Upper lobe of left lung (tissue), 6 donors: ENCODE measurements around the gene C17orf75. TPM values are rescaled to one million over a fixed set of nuclear protein-coding genes. Genes with fewer than 3 reads are reported as not detected.

ENCODE experiments used
- ATAC-seq, 2 donors: fragments of 200-7000 bp; cut with Tn5 transposase; one replicate each; pipeline ENCODE4 v1.9.1; 2022; ENCODE audit warnings: mild to moderate bottlenecking in 2 of 2, moderate library complexity in 2 of 2; ENCODE audit not compliant: low FRiP score in 2 of 2
- DNase-seq, 2 donors: peaks; one replicate each; pipeline ENCODE4 v3.0.0-alpha.2; 2019 to 2020
- H3K27ac ChIP-seq, 4 donors: fragments of 200-600 bp; sonication (generic); one replicate each; pipeline ENCODE4 v1.5.1; 2016 to 2019
- H3K27me3 ChIP-seq, 4 donors: fragments of 200-600 bp; sonication (generic); one replicate each; pipeline ENCODE4 v1.5.1; 2017 to 2019
- H3K36me3 ChIP-seq, 4 donors: fragments of 200-600 bp; sonication (generic); one replicate each; pipeline ENCODE4 v1.5.1; 2016 to 2019
- H3K4me1 ChIP-seq, 4 donors: fragments of 200-600 bp; sonication (generic); one replicate each; pipeline ENCODE4 v1.5.1; 2018 to 2019
- H3K4me3 ChIP-seq, 4 donors: fragments of 200-600 bp; sonication (generic); one replicate each; pipeline ENCODE4 v1.5.1; 2017 to 2019; ENCODE audit warnings: mild to moderate bottlenecking in 2 of 4, moderate library complexity in 1 of 4
- H3K9me3 ChIP-seq, 4 donors: fragments of 200-600 bp; sonication (generic); one replicate each; pipeline ENCODE4 v1.5.1; 2018 to 2019
- CTCF ChIP-seq, 6 experiments: fragments of 450-650 bp in 4 of 6; fragments of 200-600 bp in 2 of 6; sonication (generic) in 2 of 6; IDR thresholded peaks; one replicate each; pipeline ENCODE4 v1.5.1; 2016 to 2019; ENCODE audit warnings: antibody characterized with exemption in 6 of 6
- EP300 ChIP-seq, 4 donors: sonication (generic); formaldehyde crosslinking; IDR thresholded peaks; one replicate each; pipeline ENCODE4 v1.5.1; 2017; ENCODE audit warnings: antibody characterized with exemption in 4 of 4, control low read depth in 2 of 4
- POLR2A ChIP-seq, 4 donors: fragments of 450-650 bp; IDR thresholded peaks; one replicate each; pipeline ENCODE4 v1.5.1; 2016 to 2017; ENCODE audit warnings: antibody characterized with exemption in 4 of 4, mild to moderate bottlenecking in 2 of 4
- POLR2AphosphoS5 ChIP-seq, 2 donors: sonication (generic); formaldehyde crosslinking; IDR thresholded peaks; one replicate each; pipeline ENCODE4 v1.5.1; 2017; ENCODE audit warnings: antibody characterized with exemption in 2 of 2
- WGBS, 2 donors: methylation state at CpG; one replicate each; pipeline ENCODE4 v1.1.5; 2017 to 2018; 5-methylcytosine and 5-hydroxymethylcytosine counted together
- total RNA-seq, 6 donors: library from RNA; depleted of rRNA in 4 of 6; stranded (reverse); fragments of >200 nt in 4 of 6; gene quantifications; one replicate each; pipeline versions ENCODE4 v1.1.0 to v1.2.1, GENCODE V29; 2016 to 2021
- donor health status: DM: no; HTN: no; CAD: no; lungs with moderate emphysema.
- donor health status: DM: no; HTN: yes; CAD: no; lungs with severe emphysema.

C17orf75 gene
- total RNA-seq, 6 donors from 2014 or later, result 4.7 to 17.8 (median 12.9) TPM

- H3K27ac ChIP-seq, result no peak overlapping the region
- no peak for ATAC-seq
- H3K4me3 ChIP-seq, result no peak overlapping the region
- H3K9me3 ChIP-seq, result no peaks in the 10 kb centered on the region
- no peak for DNase-seq
- no peaks in the 10 kb centered on the region for H3K36me3 ChIP-seq
- TF ChIP-seq POLR2A (IDR thresholded peaks at IDR 0.05) (no peak), EP300 (IDR thresholded peaks at IDR 0.05) (no peak), CTCF (IDR thresholded peaks at IDR 0.05) (no peak), POLR2AphosphoS5 (IDR thresholded peaks at IDR 0.05) (no peak)
- 97 to 100% methylated on average over 2 of the region's 2 CpGs for WGBS, 2 donors
- no peaks in the 10 kb centered on the region for H3K27me3 ChIP-seq
- peaks cover 0 to 5% (median 0%) of the 10 kb centered on the region in 4 donors for H3K4me1 ChIP-seq
Measured at GRCh38 chr17:32278815-32279214, 63.2 kb downstream of the C17orf75 start.

Other genes starting within 250 kb of the C17orf75 start
- 100 to 1,000 TPM in 1 of 6 donors, 10 to 100 TPM in 5; 37.2 to 110 (median 52.2) TPM for gene RHOT1, start 199.7 kb downstream of the C17orf75 start, total RNA-seq
- gene RHBDL3, start 76.3 kb downstream of the C17orf75 start, total RNA-seq, result 1 to 10 TPM in 1 of 6 donors, under 1 TPM in 1, not detected in 4; 0.47 to 1.2 TPM
- 100 to 1,000 TPM; 102 to 159 (median 129) TPM for gene ZNF207, start 8.0 kb upstream of the C17orf75 start, total RNA-seq
- 10 to 100 TPM; 42.4 to 71.4 (median 62.8) TPM for gene PSMD11, start 102.3 kb upstream of the C17orf75 start, total RNA-seq
- 1 to 10 TPM in 4 of 6 donors, under 1 TPM in 2; 0.76 to 3.1 (median 1.5) TPM for gene CDK5R1, start 144.8 kb upstream of the C17orf75 start, total RNA-seq